ENCODE results near the gene TAS1R3. TPM values are rescaled to one million over a fixed set of nuclear protein-coding genes. Genes with fewer than 3 reads are reported as not detected.

TAS1R3 gene
- total and polyA plus RNA-seq, 4 donors: 0.13 to 1.3 (median 0.55) TPM

DNA sequence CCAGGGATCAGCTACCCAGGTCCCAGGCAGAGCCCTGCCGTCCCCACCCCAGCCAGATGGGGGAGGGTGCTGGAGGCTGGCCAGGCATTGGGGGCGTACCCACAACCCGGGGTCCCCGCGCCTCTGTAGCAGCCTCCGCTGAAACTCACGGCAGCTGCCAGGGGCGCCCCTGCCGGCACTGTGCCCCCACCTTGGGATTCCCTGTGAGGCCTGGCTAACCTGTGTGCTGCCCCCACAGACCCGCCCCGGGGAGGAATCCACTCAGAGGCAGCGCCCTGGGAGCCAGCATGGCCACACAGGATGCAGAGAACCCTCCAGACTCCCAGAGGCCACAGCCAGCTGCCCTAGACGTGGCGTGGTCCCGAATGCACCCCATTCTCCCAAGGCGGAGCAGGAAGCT lies 14.3 kb downstream of the TAS1R3 start:
- TF ChIP-seq, protein P1, sequence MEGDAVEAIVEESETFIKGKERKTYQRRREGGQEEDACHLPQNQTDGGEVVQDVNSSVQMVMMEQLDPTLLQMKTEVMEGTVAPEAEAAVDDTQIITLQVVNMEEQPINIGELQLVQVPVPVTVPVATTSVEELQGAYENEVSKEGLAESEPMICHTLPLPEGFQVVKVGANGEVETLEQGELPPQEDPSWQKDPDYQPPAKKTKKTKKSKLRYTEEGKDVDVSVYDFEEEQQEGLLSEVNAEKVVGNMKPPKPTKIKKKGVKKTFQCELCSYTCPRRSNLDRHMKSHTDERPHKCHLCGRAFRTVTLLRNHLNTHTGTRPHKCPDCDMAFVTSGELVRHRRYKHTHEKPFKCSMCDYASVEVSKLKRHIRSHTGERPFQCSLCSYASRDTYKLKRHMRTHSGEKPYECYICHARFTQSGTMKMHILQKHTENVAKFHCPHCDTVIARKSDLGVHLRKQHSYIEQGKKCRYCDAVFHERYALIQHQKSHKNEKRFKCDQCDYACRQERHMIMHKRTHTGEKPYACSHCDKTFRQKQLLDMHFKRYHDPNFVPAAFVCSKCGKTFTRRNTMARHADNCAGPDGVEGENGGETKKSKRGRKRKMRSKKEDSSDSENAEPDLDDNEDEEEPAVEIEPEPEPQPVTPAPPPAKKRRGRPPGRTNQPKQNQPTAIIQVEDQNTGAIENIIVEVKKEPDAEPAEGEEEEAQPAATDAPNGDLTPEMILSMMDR (IDR thresholded peaks at IDR 0.05; ENCODE audit: control extremely low read depth, extremely low read depth): no peak
- no peak overlapping the region for H3K4me3 ChIP-seq
- H3K9ac ChIP-seq (ENCODE audit: insufficient read depth in 1 of 2, low read length in 2 of 2): no peak overlapping the region
- 66 to 83% methylated on average over 16 of the region's 16 CpGs for WGBS, 2 donors
- no peaks in the 10 kb centered on the region for H3K9me3 ChIP-seq (ENCODE audit: control insufficient read depth in 4 of 4, insufficient read depth in 3 of 4, low read length in 3 of 4)
- peak overlapping the region in 1 of 2 donors; percentile 76 for H3K27ac ChIP-seq (ENCODE audit: low read depth in 1 of 2, low read length in 1 of 2)
- H3K36me3 ChIP-seq (ENCODE audit: control insufficient read depth in 4 of 4, insufficient read depth in 4 of 4, low read length in 4 of 4): peaks cover 0 to 13% (median 4%) of the 10 kb centered on the region in 4 donors
- H3K27me3 ChIP-seq (ENCODE audit: control insufficient read depth in 3 of 3, insufficient read depth in 3 of 3, low read length in 2 of 3): no peaks in the 10 kb centered on the region
- DNase-seq: no peak
- no peak for ATAC-seq (ENCODE audit: insufficient read depth, low FRiP score)
- H3K4me1 ChIP-seq (ENCODE audit: control insufficient read depth in 5 of 5, insufficient read depth in 5 of 5, low read length in 5 of 5): peaks cover 0 to 32% (median 14%) of the 10 kb centered on the region in 5 donors

DNA sequence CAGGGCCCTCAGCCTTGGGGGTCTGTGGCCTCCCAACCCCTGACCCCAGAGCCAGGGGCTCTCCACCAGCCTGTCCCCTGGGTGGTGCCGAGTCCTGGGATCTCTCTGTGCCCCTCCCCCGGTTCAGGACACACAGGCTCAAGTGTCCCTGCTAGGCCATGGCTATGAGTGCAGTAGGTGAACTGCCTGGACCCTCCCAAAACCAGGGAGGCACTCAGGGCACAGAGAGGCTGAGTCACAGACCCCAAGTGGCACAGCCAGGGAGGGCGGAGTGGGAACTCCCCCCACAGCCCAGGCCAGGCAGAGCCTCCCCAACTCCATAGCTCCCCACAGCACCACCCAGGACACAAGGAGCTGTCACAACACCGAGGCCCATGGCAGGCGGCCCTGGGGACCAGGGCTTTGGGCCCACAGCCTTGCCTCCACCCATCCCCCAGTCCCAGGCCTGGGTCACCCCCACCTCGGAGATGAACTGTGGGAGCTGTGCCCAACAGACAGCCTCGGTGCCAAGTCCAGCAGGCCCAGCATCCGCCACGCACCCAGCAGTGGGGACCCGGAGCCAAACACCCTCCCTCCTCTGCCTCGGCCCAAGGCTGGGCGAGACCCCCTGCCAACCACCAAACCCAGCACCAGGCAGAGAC lies 14.9 kb downstream of the TAS1R3 start:
- ATAC-seq (ENCODE audit: insufficient read depth, low FRiP score) (peak; percentile 1), DNase-seq (no peak)
- Histone ChIP-seq H3K9ac (ENCODE audit: insufficient read depth in 1 of 2, low read length in 2 of 2) (no peak overlapping the region), H3K4me3 (no peak overlapping the region), H3K27ac (ENCODE audit: low read depth in 1 of 2, low read length in 1 of 2) (peak overlapping the region in 1 of 2 donors; percentile 76), H3K4me1 (ENCODE audit: control insufficient read depth in 5 of 5, insufficient read depth in 5 of 5, low read length in 5 of 5) (peaks cover 0 to 32% (median 14%) of the 10 kb centered on the region in 5 donors), H3K27me3 (ENCODE audit: control insufficient read depth in 3 of 3, insufficient read depth in 3 of 3, low read length in 2 of 3) (no peaks in the 10 kb centered on the region), H3K36me3 (ENCODE audit: control insufficient read depth in 4 of 4, insufficient read depth in 4 of 4, low read length in 4 of 4) (peaks cover 0 to 10% (median 2%) of the 10 kb centered on the region in 4 donors), H3K9me3 (ENCODE audit: control insufficient read depth in 4 of 4, insufficient read depth in 3 of 4, low read length in 3 of 4) (no peaks in the 10 kb centered on the region)
- TF ChIP-seq, protein P1 (IDR thresholded peaks at IDR 0.05; ENCODE audit: control extremely low read depth, extremely low read depth): no peak
- WGBS, 2 donors: 78 to 89% methylated on average over 12 of the region's 12 CpGs

DNA sequence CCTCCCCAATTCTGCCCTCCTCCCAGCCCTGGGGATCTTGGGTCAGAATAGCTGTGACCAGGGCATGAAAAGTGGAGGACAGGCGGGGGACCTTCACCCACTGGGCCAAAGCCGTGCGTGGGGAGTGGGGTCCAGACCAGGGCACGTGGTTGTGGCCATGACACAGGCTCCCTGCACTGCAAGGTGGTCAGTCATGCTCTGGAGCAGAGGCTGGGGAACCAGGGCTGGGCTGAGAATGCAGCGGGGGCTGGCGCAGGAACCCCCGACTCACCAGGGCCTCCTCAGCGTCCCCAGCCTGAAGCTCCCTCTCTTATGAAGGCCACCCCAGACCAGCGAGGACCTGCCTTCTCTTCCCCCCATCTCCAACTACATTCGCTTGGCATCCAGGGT lies 15.4 kb downstream of the TAS1R3 start:
- no peak for ATAC-seq (ENCODE audit: insufficient read depth, low FRiP score)
- no peaks in the 10 kb centered on the region for H3K27me3 ChIP-seq (ENCODE audit: control insufficient read depth in 3 of 3, insufficient read depth in 3 of 3, low read length in 2 of 3)
- H3K4me3 ChIP-seq: no peak overlapping the region
- TF ChIP-seq, protein P1 (IDR thresholded peaks at IDR 0.05; ENCODE audit: control extremely low read depth, extremely low read depth): no peak
- no peaks in the 10 kb centered on the region for H3K9me3 ChIP-seq (ENCODE audit: control insufficient read depth in 4 of 4, insufficient read depth in 3 of 4, low read length in 3 of 4)
- peaks cover 0 to 6% (median 0%) of the 10 kb centered on the region in 4 donors for H3K36me3 ChIP-seq (ENCODE audit: control insufficient read depth in 4 of 4, insufficient read depth in 4 of 4, low read length in 4 of 4)
- no peak for DNase-seq
- no peak overlapping the region for H3K9ac ChIP-seq (ENCODE audit: insufficient read depth in 1 of 2, low read length in 2 of 2)
- 91 to 95% methylated on average over 8 to 10 of the region's 10 CpGs for WGBS, 2 donors
- H3K27ac ChIP-seq (ENCODE audit: low read depth in 1 of 2, low read length in 1 of 2): no peak overlapping the region
- peaks cover 0 to 32% (median 15%) of the 10 kb centered on the region in 5 donors for H3K4me1 ChIP-seq (ENCODE audit: control insufficient read depth in 5 of 5, insufficient read depth in 5 of 5, low read length in 5 of 5)

Data from lung (tissue), 12 donors.